BJ (cell line): ENCODE results near the gene CNTNAP4. TPM values are rescaled to one million over a fixed set of nuclear protein-coding genes. Genes with fewer than 3 reads are reported as not detected.

Experiments used
- CTCF ChIA-PET: fragments of 350-600 bp; formaldehyde crosslinking; extraction: SDS; loops from one replicate; lab custom pipeline; 2021; ENCODE audit warnings: antibody characterized with exemption, inconsistent platforms; lab: Yijun Ruan, JAX
- POLR2A ChIA-PET: fragments of 300-600 bp; sonication (Branson Sonifier 250); formaldehyde crosslinking; extraction: SDS; loops from one replicate; lab custom pipeline; 2021; ENCODE audit warnings: antibody characterized with exemption; lab: Charles Lee
- DNase-seq: peaks from one replicate; pipeline ENCODE4 v3.0.0-alpha.2; 2011; ENCODE audit warnings: low read depth
- H3K27me3 ChIP-seq: 2 replicates; pipeline ENCODE4 v1.6.0; 2011; ENCODE audit warnings: low read length; ENCODE audit not compliant: control insufficient read depth, insufficient read depth
- H3K36me3 ChIP-seq: 2 replicates; pipeline ENCODE4 v1.5.1; 2011; ENCODE audit warnings: low read length; ENCODE audit not compliant: control insufficient read depth, insufficient read depth
- H3K4me3 ChIP-seq: 2 replicates; pipeline ENCODE4 v1.5.1; 2011; ENCODE audit warnings: low read depth, mild to moderate bottlenecking, control low read depth, low read length
- CTCF ChIP-seq: IDR thresholded peaks from 2 replicates; pipeline ENCODE4 v1.5.1; 2011; ENCODE audit warnings: low read depth, mild to moderate bottlenecking, control low read depth, inconsistent platforms, low read length, moderate library complexity; ENCODE audit not compliant: insufficient read depth
- polyA plus RNA-seq: library from polyadenylated mRNA; depleted of rRNA; stranded (reverse); fragments of >200 nt; gene quantifications from 2 replicates; pipeline ENCODE4 v1.2.3, GENCODE V29; 2011

CNTNAP4 gene
- polyA plus RNA-seq, 1 experiment: not detected

GRCh38 chr16:76455257-76455656 lies 178.1 kb downstream of the CNTNAP4 start:
- ChIA-PET POLR2A (no interaction called here), CTCF (no interaction called here)
- Histone ChIP-seq H3K4me3 (no peak overlapping the region), H3K27me3 (no peaks in the 10 kb centered on the region), H3K36me3 (no peaks in the 10 kb centered on the region)
- TF ChIP-seq CTCF: no peak
- no peak for DNase-seq

GRCh38 chr16:76456016-76456415 lies 178.8 kb downstream of the CNTNAP4 start:
- TF ChIP-seq CTCF: no peak
- no peak for DNase-seq
- ChIA-PET CTCF (no interaction called here), POLR2A (no interaction called here)
- Histone ChIP-seq H3K27me3 (no peaks in the 10 kb centered on the region), H3K4me3 (no peak overlapping the region), H3K36me3 (no peaks in the 10 kb centered on the region)

GRCh38 chr16:76459111-76459510 lies 181.9 kb downstream of the CNTNAP4 start:
- ChIA-PET POLR2A (no interaction called here), CTCF (no interaction called here)
- DNase-seq: no peak
- H3K36me3 ChIP-seq: no peaks in the 10 kb centered on the region
- no peaks in the 10 kb centered on the region for H3K27me3 ChIP-seq
- no peak overlapping the region for H3K4me3 ChIP-seq
- TF ChIP-seq CTCF: no peak

- Histone ChIP-seq H3K36me3 (no peaks in the 10 kb centered on the region), H3K27me3 (no peaks in the 10 kb centered on the region), H3K4me3 (no peak overlapping the region)
- CTCF ChIA-PET: no interaction called here
- no peak for TF ChIP-seq CTCF
- POLR2A ChIA-PET: no interaction called here
- no peak for DNase-seq
Measured at GRCh38 chr16:76461836-76462235, 184.6 kb downstream of the CNTNAP4 start.

- no peaks in the 10 kb centered on the region for H3K27me3 ChIP-seq
- ChIA-PET POLR2A (no interaction called here), CTCF (no interaction called here)
- no peak for DNase-seq
- H3K4me3 ChIP-seq: no peak overlapping the region
- no peak for TF ChIP-seq CTCF
- H3K36me3 ChIP-seq: no peaks in the 10 kb centered on the region
Measured at GRCh38 chr16:76464955-76465620, 187.9 kb downstream of the CNTNAP4 start.
